ENCODE results near the gene CDC42EP2.

Gene CDC42EP2

GRCh38 chr11:65355776-65356393 lies 41.2 kb downstream of the CDC42EP2 start:
- DNase-seq (ENCODE audit: insufficient read length, low spot score), result no peak
- TF ChIP-seq, protein P1, sequence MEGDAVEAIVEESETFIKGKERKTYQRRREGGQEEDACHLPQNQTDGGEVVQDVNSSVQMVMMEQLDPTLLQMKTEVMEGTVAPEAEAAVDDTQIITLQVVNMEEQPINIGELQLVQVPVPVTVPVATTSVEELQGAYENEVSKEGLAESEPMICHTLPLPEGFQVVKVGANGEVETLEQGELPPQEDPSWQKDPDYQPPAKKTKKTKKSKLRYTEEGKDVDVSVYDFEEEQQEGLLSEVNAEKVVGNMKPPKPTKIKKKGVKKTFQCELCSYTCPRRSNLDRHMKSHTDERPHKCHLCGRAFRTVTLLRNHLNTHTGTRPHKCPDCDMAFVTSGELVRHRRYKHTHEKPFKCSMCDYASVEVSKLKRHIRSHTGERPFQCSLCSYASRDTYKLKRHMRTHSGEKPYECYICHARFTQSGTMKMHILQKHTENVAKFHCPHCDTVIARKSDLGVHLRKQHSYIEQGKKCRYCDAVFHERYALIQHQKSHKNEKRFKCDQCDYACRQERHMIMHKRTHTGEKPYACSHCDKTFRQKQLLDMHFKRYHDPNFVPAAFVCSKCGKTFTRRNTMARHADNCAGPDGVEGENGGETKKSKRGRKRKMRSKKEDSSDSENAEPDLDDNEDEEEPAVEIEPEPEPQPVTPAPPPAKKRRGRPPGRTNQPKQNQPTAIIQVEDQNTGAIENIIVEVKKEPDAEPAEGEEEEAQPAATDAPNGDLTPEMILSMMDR (IDR thresholded peaks at IDR 0.05; ENCODE audit: insufficient read depth, missing control alignments), result no peak
- no peak for FAIRE-seq

GRCh38 chr11:65356394-65356972 lies 41.8 kb downstream of the CDC42EP2 start:
- no peak for FAIRE-seq
- DNase-seq (ENCODE audit: insufficient read length, low spot score), result no peak

GRCh38 chr11:65357856-65358356 lies 43.2 kb downstream of the CDC42EP2 start:
- FAIRE-seq (no peak), DNase-seq (ENCODE audit: insufficient read length, low spot score) (no peak)
- TF ChIP-seq, protein P1 (IDR thresholded peaks at IDR 0.05; ENCODE audit: insufficient read depth, missing control alignments), result no peak

More at GRCh38 chr11:65356394-65356972, 41.8 kb downstream of the CDC42EP2 start:
- TF ChIP-seq, protein P1 (IDR thresholded peaks at IDR 0.05; ENCODE audit: insufficient read depth, missing control alignments), result no peak

DNA sequence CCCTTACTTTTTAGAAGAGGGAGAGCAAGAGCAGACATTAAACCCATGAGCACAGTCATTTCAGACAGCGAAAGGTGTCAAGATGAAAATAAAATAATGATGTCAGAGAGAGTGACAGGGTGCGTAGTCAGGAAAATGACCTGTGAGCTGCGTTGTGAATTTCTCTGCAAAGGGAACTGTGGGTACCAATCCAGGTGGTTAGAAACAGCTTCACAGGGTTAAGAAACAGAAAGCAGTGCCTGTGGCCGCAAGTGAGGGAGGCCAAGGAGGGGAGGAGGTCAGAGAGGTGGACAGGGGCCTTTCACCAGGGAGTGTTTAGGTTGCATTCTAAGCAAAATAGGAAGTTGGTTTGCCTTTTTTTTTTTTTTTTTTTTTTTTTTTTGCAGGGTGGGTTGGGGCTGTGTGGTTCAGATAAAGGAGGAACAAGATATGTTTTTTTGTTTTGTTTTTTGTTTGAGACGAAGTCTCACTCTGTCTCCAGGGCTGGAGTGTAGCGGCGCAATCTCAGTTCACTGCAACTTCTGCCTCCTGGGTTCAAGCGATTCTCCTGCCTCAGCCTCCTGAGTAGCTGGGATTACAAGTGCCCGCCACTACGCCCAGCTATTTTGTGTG lies 47.8 kb downstream of the CDC42EP2 start:
- FAIRE-seq (no peak), DNase-seq (ENCODE audit: insufficient read length, low spot score) (no peak)
- TF ChIP-seq, protein P1 (IDR thresholded peaks at IDR 0.05; ENCODE audit: insufficient read depth, missing control alignments), result no peak

GRCh38 chr11:65362966-65363365 lies 48.3 kb downstream of the CDC42EP2 start:
- no peak for FAIRE-seq
- no peak for DNase-seq (ENCODE audit: insufficient read length, low spot score)
- TF ChIP-seq, protein P1 (IDR thresholded peaks at IDR 0.05; ENCODE audit: insufficient read depth, missing control alignments), result no peak

DNA sequence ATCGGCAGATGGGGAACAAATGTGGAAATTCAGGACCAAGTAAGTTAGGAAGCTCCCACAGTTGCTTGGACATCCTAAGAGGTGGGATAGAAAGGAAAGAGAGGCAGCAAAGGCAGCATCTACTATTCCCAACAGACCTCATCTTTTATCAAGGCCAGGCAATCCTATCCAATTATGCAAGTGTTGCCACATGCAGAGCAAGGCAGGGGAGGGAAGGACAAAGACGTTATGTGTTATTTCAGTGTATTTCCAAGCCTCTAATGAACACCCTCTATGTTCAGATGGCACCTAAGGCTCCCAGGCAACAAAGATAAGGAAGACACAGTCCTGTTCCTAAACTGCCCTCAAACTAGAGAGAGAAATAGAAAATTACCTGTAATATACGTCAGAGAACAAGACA lies 49.1 kb downstream of the CDC42EP2 start:
- no peak for FAIRE-seq
- no peak for DNase-seq (ENCODE audit: insufficient read length, low spot score)
- TF ChIP-seq, protein P1 (IDR thresholded peaks at IDR 0.05; ENCODE audit: insufficient read depth, missing control alignments), result no peak

GRCh38 chr11:65366340-65366773 lies 51.7 kb downstream of the CDC42EP2 start:
- DNase-seq (ENCODE audit: insufficient read length, low spot score), result peak; percentile 87

More at GRCh38 chr11:65366340-65366773, 51.7 kb downstream of the CDC42EP2 start:
- no peak for FAIRE-seq
- TF ChIP-seq, protein P1 (IDR thresholded peaks at IDR 0.05; ENCODE audit: insufficient read depth, missing control alignments), result peak; percentile 76

Measured in D721Med (cell line).